Measurements from ENCODE around the gene YEATS4. TPM values are rescaled to one million over a fixed set of nuclear protein-coding genes. Genes with fewer than 3 reads are reported as not detected.

Gene YEATS4
- polyA plus RNA-seq, 3 donors, result 27.1 to 38.3 (median 30.0) TPM

DNA sequence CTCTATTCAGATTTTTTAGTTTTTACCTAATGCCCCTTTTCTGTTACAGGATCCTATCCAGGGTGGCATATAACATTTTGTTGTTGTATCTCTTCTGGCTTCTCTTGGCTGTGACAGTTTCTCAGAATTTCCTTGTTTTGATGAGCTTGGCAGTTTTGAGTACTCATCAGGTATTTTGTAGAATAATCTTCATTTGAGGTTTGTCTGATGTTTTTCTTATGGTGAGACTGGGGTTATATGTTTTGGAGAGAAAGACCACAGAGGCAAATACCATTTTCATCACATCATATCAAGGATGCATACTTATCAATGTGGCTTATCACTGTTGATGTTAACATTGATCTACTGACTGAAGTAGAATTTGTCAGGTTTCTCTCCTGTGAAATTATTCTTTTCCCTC lies 25.4 kb upstream of the YEATS4 start:
- no peak for DNase-seq (ENCODE audit: extremely low read depth in 1 of 11, low read depth in 9 of 11, low spot score in 4 of 11)

DNA sequence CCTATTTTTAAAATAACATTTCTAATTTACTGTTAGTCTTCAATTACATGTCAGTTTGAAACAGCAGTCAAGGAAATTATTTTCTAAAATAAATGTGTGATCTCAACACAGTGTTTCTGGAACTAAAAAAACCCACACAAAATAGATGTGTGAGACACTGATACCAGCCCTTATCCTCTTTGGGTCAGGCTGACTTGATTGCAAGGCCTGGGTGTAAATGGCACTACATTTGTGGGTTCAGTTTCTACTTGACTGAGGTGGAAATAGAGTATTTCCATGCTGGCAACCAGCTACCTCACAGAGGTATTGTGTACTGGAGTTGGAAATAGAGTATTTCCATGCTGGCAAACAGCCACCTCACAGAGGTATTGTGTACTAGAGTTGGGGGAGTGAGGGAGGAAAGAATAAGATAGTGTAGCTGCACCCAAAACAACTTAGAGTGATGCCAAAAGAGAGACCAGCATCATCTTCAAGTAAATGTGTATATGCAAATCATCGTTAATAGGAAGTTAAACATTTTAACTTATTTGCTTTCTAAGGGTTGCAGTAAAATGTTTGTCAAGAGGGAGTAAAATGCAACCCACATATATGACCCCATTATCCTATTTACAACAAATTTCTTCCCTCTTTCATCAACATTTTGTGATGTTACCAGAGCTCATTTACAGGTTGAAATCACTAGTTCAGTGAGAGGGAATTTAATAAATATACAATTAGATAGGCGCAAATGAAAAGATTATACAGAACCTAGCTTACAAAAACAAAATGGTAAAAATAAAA lies 22.0 kb upstream of the YEATS4 start:
- DNase-seq (ENCODE audit: extremely low read depth in 1 of 11, low read depth in 9 of 11, low spot score in 4 of 11), result no peak

GRCh38 chr12:69338120-69338859 lies 21.3 kb upstream of the YEATS4 start:
- no peak for DNase-seq (ENCODE audit: extremely low read depth in 1 of 11, low read depth in 9 of 11, low spot score in 4 of 11)

- no peak for DNase-seq (ENCODE audit: extremely low read depth in 1 of 11, low read depth in 9 of 11, low spot score in 4 of 11)
Measured at GRCh38 chr12:69338936-69339335, 20.6 kb upstream of the YEATS4 start.

- no peak for DNase-seq (ENCODE audit: extremely low read depth in 1 of 11, low read depth in 9 of 11, low spot score in 4 of 11)
Measured at GRCh38 chr12:69339999-69340398, 19.5 kb upstream of the YEATS4 start.

DNA sequence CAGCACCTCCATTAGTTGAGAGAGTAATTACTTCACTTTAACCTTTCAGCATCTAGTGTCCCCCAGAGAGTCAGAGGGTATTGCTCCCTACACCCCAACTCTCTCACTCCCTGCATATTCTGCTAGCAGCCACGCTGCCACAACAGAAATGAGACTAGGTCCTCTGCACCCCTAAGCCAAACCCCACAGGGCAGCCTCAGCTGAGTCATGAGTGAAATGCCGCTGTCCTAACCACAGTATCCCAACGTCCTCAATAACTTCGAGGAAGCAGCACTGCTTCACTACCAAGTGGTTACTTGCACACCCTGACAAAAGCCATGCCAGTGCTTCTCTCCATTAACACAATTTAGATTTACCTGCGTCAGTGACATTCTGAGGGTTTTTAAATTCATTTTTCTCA lies 18.2 kb upstream of the YEATS4 start:
- no peak for DNase-seq (ENCODE audit: extremely low read depth in 1 of 11, low read depth in 9 of 11, low spot score in 4 of 11)

GRCh38 chr12:69342421-69342820 lies 17.1 kb upstream of the YEATS4 start:
- DNase-seq (ENCODE audit: extremely low read depth in 1 of 11, low read depth in 9 of 11, low spot score in 4 of 11), result no peak

GRCh38 chr12:69343357-69343756 lies 16.2 kb upstream of the YEATS4 start:
- no peak for DNase-seq (ENCODE audit: extremely low read depth in 1 of 11, low read depth in 9 of 11, low spot score in 4 of 11)

DNA sequence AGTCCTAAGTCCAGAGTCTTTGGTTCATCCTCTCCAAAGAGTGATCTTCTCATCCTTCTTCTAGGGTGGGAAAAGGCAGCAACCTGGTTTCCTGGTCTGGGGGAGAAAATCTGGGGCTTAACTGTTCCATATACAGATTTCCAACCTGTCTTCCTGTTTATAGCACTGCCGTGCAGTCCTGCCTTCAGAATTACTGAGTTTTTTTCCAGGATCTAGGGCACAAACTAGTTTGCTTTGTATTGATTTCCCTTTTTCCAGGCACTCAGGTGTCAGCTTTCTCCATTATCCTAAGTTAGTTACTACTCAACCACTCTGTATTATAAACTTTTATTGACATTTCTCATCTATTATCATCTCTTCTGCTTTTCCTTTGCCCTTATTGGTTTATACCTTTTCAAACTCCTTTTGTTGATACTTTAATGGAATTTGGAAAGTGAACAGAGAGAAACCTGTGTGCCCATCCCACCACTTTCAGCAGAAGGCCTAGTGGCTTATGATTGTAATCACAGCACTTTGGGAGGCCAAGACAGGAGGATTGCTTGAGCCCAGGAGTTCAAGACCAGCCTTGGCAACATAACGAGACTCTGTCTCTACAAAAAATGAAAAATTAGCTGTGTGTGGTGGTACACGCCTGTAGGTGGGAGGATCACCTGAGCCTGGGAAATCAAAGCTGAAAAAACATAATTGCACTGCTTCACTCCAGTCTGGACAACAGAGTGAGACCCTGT lies 15.5 kb upstream of the YEATS4 start:
- no peak for DNase-seq (ENCODE audit: extremely low read depth in 1 of 11, low read depth in 9 of 11, low spot score in 4 of 11)

DNA sequence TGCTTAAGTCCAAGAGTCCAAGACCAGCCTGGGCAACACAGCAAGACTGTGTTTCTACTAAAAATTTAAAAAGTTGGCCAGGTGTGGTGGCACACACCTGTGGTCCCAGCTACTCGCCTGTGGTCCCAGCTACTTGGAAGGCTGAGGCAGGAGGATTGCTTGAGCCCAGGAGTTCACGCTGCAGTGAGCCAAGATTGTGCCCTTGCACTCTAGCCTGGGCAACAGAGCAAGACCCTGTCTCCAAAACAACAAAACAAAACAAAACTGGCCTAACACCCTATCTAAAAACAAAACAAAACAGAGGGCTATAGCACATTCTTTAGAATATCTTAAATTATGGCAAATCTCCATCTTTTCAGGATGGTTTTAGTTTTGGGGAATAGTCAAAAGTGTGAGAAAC lies 14.5 kb upstream of the YEATS4 start:
- DNase-seq (ENCODE audit: extremely low read depth in 1 of 11, low read depth in 9 of 11, low spot score in 4 of 11), result no peak

- no peak for DNase-seq (ENCODE audit: extremely low read depth in 1 of 11, low read depth in 9 of 11, low spot score in 4 of 11)
Measured at GRCh38 chr12:69345742-69346141, 13.8 kb upstream of the YEATS4 start.

DNA sequence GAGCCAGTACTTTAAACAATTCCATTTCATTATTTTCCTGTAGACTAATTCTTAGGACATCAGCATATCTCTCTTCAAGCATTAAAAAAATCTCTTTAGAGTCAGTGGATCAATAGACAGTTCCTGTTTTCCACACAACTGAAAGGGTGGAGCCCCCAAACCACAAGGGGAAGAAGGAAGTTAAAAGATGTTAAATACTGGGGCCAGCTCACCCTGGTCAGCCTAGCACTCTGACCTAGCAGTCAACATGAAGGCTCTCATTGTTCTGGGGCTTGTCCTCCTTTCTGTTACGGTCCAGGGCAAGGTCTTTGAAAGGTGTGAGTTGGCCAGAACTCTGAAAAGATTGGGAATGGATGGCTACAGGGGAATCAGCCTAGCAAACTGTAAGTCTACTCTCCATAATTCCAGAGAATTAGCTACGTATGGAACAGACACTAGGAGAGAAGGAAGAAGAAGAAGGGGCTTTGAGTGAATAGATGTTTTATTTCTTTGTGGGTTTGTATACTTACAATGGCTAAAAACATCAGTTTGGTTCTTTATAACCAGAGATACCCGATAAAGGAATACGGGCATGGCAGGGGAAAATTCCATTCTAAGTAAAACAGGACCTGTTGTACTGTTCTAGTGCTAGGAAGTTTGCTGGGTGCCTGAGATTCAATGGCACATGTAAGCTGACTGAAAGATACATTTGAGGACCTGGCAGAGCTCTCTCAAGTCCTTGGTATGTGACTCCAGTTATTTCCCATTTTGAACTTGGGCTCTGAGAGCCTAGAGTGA lies 11.2 kb upstream of the YEATS4 start, which contains the start of gene LYZ:
TSS of gene LYZ (plus strand) at position 220 of the 777 bp plus-strand sequence. CDS start at position 248, 28 bp downstream.
- no peak for DNase-seq (ENCODE audit: extremely low read depth in 1 of 11, low read depth in 9 of 11, low spot score in 4 of 11)

DNA sequence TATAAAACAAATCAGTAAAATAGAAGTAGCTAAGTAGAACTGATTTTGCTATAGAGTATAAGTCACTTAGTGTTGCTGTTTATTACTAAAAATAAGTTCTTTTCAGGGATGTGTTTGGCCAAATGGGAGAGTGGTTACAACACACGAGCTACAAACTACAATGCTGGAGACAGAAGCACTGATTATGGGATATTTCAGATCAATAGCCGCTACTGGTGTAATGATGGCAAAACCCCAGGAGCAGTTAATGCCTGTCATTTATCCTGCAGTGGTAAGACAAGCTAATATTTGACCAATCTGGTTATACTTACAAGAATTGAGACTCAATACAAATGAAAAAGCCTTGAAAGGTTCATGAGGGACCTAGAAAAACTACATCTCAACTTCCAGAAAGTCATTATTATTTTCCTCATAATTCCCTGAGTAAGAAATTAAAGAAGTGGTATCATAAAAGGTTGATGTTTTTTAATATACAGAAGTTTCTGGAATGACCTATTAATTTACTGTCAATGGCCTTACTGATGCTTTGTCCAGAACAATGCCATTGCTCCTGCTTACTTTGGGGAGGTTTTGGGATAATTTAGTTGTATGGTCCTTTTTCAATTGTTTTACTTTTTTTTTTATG lies 9.4 kb upstream of the YEATS4 start:
- no peak for DNase-seq (ENCODE audit: extremely low read depth in 1 of 11, low read depth in 9 of 11, low spot score in 4 of 11)

- DNase-seq (ENCODE audit: extremely low read depth in 1 of 11, low read depth in 9 of 11, low spot score in 4 of 11), result no peak
Measured at GRCh38 chr12:69350777-69351176, 8.8 kb upstream of the YEATS4 start.

DNA sequence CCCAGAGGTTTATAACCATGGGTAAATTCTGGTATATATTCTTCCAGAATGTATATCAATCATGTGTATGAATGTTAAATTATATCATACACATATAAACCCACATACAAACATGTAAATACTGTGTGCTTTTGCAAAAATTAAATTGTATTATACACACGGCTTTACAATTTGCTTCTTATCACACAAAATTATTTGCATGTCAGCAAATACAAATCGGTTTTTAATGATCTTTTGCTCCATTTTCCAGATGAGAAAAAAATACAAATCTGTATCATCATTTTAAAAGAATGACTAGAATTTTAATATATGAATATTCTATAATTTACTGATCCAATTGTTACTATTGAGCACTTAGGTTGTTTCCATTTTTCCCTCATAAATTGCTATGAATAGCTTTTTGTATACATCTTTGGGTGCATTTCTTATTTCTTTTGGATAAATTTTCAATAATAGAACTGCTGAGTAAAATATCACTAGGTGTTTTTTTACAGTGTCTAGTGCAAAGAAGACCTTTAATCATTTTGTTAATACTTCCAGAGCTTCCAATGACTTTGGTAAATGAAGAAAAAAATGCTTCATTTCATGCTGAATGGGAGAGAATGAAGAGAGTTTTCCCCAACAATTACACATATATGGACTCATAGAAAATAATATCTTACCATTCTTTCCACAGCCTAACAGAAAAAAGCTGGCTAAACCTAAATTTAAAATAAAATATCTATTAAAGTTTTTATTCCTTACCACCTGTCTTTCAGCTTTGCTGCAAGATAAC lies 7.9 kb upstream of the YEATS4 start:
- no peak for DNase-seq (ENCODE audit: extremely low read depth in 1 of 11, low read depth in 9 of 11, low spot score in 4 of 11)

DNA sequence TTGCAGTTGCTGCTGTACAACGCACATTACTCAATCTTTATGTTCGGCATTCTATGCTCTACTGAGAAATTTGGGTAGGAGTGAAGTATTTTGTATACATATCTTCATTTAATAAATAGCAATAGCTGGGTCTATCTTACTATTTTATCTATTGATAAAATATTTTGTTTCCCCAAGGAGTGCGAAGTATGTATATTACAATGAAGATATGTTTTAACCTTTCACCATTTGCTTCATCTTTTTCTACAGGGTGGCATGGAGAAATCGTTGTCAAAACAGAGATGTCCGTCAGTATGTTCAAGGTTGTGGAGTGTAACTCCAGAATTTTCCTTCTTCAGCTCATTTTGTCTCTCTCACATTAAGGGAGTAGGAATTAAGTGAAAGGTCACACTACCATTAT lies 6.6 kb upstream of the YEATS4 start:
- DNase-seq (ENCODE audit: extremely low read depth in 1 of 11, low read depth in 9 of 11, low spot score in 4 of 11), result no peak

GRCh38 chr12:69354172-69354555 lies 5.4 kb upstream of the YEATS4 start:
- DNase-seq (ENCODE audit: extremely low read depth in 1 of 11, low read depth in 9 of 11, low spot score in 4 of 11), result no peak

- DNase-seq (ENCODE audit: extremely low read depth in 1 of 11, low read depth in 9 of 11, low spot score in 4 of 11), result no peak
Measured at GRCh38 chr12:69354556-69355187, 4.9 kb upstream of the YEATS4 start.
